CD4-positive, alpha-beta T cell (primary cell): Measurements from ENCODE around the gene DND1. TPM values are rescaled to one million over a fixed set of nuclear protein-coding genes. Genes with fewer than 3 reads are reported as not detected.

Experiments used
- ATAC-seq: fragments of 200-7000 bp; cut with Tn5 transposase; one replicate; pipeline ENCODE4 v1.10.0; 2022; ENCODE audit warnings: mild to moderate bottlenecking; ENCODE audit not compliant: poor library complexity
- CTCF ChIA-PET: fragments of 350-600 bp; sonication (Branson Sonifier 250); formaldehyde crosslinking; loops from one replicate; lab custom pipeline; 2021; ENCODE audit warnings: antibody characterized with exemption, inconsistent platforms; lab: Charles Lee
- POLR2A ChIA-PET: fragments of 350-600 bp; sonication (Branson Sonifier 250); formaldehyde crosslinking; loops from one replicate; lab custom pipeline; 2021; ENCODE audit warnings: antibody characterized with exemption, inconsistent platforms; lab: Charles Lee
- DNase-seq, 14 experiments: peaks; one replicate each; pipeline ENCODE4 v3.0.0-alpha.2; 2013 to 2020; ENCODE audit warnings: mixed read lengths in 2 of 14
- H3K27ac ChIP-seq, 2 donors: one replicate each; pipeline versions ENCODE4 v1.5.1 to v1.7.0; 2013; ENCODE audit warnings: low read length in 2 of 2, low read depth in 1 of 2, mild to moderate bottlenecking in 1 of 2
- H3K27me3 ChIP-seq, 2 experiments: 1 replicate in 1 of 2; 2 replicates in 1 of 2; pipeline versions ENCODE4 v1.6.1 to v1.7.0; 2013; ENCODE audit warnings: low read length in 2 of 2, control low read depth in 1 of 2, mild to moderate bottlenecking in 1 of 2, moderate library complexity in 1 of 2; ENCODE audit not compliant: insufficient read depth in 2 of 2, control insufficient read depth in 1 of 2
- H3K36me3 ChIP-seq: one replicate; pipeline ENCODE4 v1.6.1; 2013; ENCODE audit warnings: low read length, control low read depth; ENCODE audit not compliant: insufficient read depth
- H3K4me1 ChIP-seq: one replicate; pipeline ENCODE4 v1.6.1; 2013; ENCODE audit warnings: low read length, control low read depth; ENCODE audit not compliant: insufficient read depth
- H3K4me3 ChIP-seq: one replicate; pipeline ENCODE4 v1.5.1; 2013; ENCODE audit warnings: mild to moderate bottlenecking, low read length, moderate library complexity
- H3K9me3 ChIP-seq, 2 experiments: 1 replicate in 1 of 2; 2 replicates in 1 of 2; pipeline versions ENCODE4 v1.6.1 to v1.7.0; 2013; ENCODE audit warnings: low read length in 2 of 2, mild to moderate bottlenecking in 2 of 2, control low read depth in 1 of 2, moderate library complexity in 1 of 2; ENCODE audit not compliant: control insufficient read depth in 1 of 2, insufficient read depth in 1 of 2
- H3K27ac Mint-ChIP-seq: one replicate; pipeline ENCODE4 v1.8.0; 2020; ENCODE audit warnings: mixed read lengths
- H3K27me3 Mint-ChIP-seq: one replicate; pipeline ENCODE4 v1.8.0; 2021; ENCODE audit warnings: mixed read lengths
- H3K36me3 Mint-ChIP-seq: one replicate; pipeline ENCODE4 v1.8.0; 2021; ENCODE audit warnings: low read depth, mixed read lengths
- H3K4me1 Mint-ChIP-seq: one replicate; pipeline ENCODE4 v1.8.0; 2021; ENCODE audit warnings: low read depth, mixed read lengths
- H3K4me3 Mint-ChIP-seq: one replicate; pipeline ENCODE4 v1.8.0; 2020; ENCODE audit warnings: mild to moderate bottlenecking, mixed read lengths
- H3K9me3 Mint-ChIP-seq: one replicate; pipeline ENCODE4 v1.8.0; 2020; ENCODE audit warnings: mixed read lengths
- intact Hi-C, 2 experiments: fragments of 100-400 bp; cut with DNase I in 1 of 2; cut with micrococcal nuclease in 1 of 2; formaldehyde crosslinking; loops; one replicate each; pipeline versions ENCODE4 v1.15.1 to v1.9.0; 2023 to 2025; cut with DNase I, micrococcal nuclease
- total RNA-seq, 174 experiments: library from RNA in 2 of 174; stranded (reverse) in 2 of 174; gene quantifications; one replicate each; pipeline ENCODE4 v1.2.3 and lab custom pipeline; 2021 to 2026
- TF ChIP-seq, protein P1 (sequence below): fragments of 200-600 bp; IDR thresholded peaks from one replicate; pipeline ENCODE4 v1.8.0; 2022; ENCODE audit warnings: antibody characterized with exemption, mild to moderate bottlenecking

Gene DND1
- total RNA-seq, 2 experiments from 2014 or later = 1.9 to 2.1 TPM

GRCh38 chr5:140631831-140632365, 41.5 kb downstream of the DND1 start:
- Histone ChIP-seq H3K9me3 (peaks cover 0 to 3% of the 10 kb centered on the region in 2 experiments), H3K27me3 (no peaks in the 10 kb centered on the region), H3K4me1 (peaks cover 23% of the 10 kb centered on the region), H3K4me3 (peak overlapping the region; percentile 72), H3K36me3 (no peaks in the 10 kb centered on the region), H3K27ac (no peak overlapping the region)
- TF ChIP-seq, protein P1, sequence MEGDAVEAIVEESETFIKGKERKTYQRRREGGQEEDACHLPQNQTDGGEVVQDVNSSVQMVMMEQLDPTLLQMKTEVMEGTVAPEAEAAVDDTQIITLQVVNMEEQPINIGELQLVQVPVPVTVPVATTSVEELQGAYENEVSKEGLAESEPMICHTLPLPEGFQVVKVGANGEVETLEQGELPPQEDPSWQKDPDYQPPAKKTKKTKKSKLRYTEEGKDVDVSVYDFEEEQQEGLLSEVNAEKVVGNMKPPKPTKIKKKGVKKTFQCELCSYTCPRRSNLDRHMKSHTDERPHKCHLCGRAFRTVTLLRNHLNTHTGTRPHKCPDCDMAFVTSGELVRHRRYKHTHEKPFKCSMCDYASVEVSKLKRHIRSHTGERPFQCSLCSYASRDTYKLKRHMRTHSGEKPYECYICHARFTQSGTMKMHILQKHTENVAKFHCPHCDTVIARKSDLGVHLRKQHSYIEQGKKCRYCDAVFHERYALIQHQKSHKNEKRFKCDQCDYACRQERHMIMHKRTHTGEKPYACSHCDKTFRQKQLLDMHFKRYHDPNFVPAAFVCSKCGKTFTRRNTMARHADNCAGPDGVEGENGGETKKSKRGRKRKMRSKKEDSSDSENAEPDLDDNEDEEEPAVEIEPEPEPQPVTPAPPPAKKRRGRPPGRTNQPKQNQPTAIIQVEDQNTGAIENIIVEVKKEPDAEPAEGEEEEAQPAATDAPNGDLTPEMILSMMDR = no peak
- H3K4me1 Mint-ChIP-seq = peaks cover 24% of the 10 kb centered on the region
- ChIA-PET POLR2A (interaction anchor here (1.2 to 2.7 kb wide), 11 partner anchors 11 to 285 kb away, joined by 4 to 45 read pairs (median 5); partner anchors contain the start of genes ANKHD1, APBB3, EIF4EBP3 and HARS1), CTCF (interaction anchor here (1.0 to 1.9 kb wide), 2 partner anchors 16 to 78 kb away, joined by 3 to 5 read pairs; partner anchors contain the start of genes IK and NDUFA2)
- no peaks in the 10 kb centered on the region for H3K36me3 Mint-ChIP-seq
- H3K27ac Mint-ChIP-seq = peak overlapping the region; percentile 79
- intact Hi-C loops = loop anchor here in 1 of 2 experiments (2.0 to 10.0 kb wide), 2 partner anchors 259 to 527 kb away; no protein-coding TSS in a partner anchor
- ATAC-seq = peak; percentile 78
- H3K4me3 Mint-ChIP-seq = peak overlapping the region; percentile 91
- peak in 13 of 14 experiments; percentile 14 to 70 (median 31) for DNase-seq
- no peaks in the 10 kb centered on the region for H3K27me3 Mint-ChIP-seq
- H3K9me3 Mint-ChIP-seq = no peaks in the 10 kb centered on the region

GRCh38 chr5:140631036-140631417, 42.3 kb downstream of the DND1 start:
- H3K27ac Mint-ChIP-seq = no peak overlapping the region
- peaks cover 24% of the 10 kb centered on the region for H3K4me1 Mint-ChIP-seq
- no peaks in the 10 kb centered on the region for H3K36me3 Mint-ChIP-seq
- DNase-seq = peak in 2 of 14 experiments; percentile 46 to 57
- Histone ChIP-seq H3K4me3 (peak overlapping the region; percentile 72), H3K9me3 (peaks cover 0 to 3% of the 10 kb centered on the region in 2 experiments), H3K4me1 (peaks cover 23% of the 10 kb centered on the region), H3K36me3 (no peaks in the 10 kb centered on the region), H3K27me3 (no peaks in the 10 kb centered on the region), H3K27ac (no peak overlapping the region)
- peak overlapping the region; percentile 72 for H3K4me3 Mint-ChIP-seq
- ATAC-seq = no peak
- H3K27me3 Mint-ChIP-seq = no peaks in the 10 kb centered on the region
- intact Hi-C loops = loop anchor here in 1 of 2 experiments (10.0 kb wide), 1 partner anchor 526 kb away; no protein-coding TSS in a partner anchor
- ChIA-PET CTCF (interaction anchor here (1.5 to 1.9 kb wide), 2 partner anchors 13 to 17 kb away, joined by 3 to 5 read pairs; partner anchors contain the start of genes IK and NDUFA2), POLR2A (interaction anchor here (1.6 to 2.7 kb wide), 3 partner anchors 16 to 84 kb away, joined by 4 to 34 read pairs (median 7); partner anchors contain the start of genes EIF4EBP3, IK and NDUFA2)
- no peaks in the 10 kb centered on the region for H3K9me3 Mint-ChIP-seq
- TF ChIP-seq, protein P1 = no peak

- Histone ChIP-seq H3K36me3 (no peaks in the 10 kb centered on the region), H3K4me1 (peaks cover 23% of the 10 kb centered on the region), H3K27me3 (no peaks in the 10 kb centered on the region), H3K27ac (no peak overlapping the region), H3K4me3 (peak overlapping the region; percentile 72), H3K9me3 (peaks cover 0 to 3% of the 10 kb centered on the region in 2 experiments)
- H3K9me3 Mint-ChIP-seq = no peaks in the 10 kb centered on the region
- CTCF ChIA-PET = interaction anchor here (1.5 to 1.9 kb wide), 2 partner anchors 14 to 17 kb away, joined by 3 to 5 read pairs; partner anchors contain the start of genes IK and NDUFA2
- intact Hi-C loops = loop anchor here in 1 of 2 experiments (10.0 kb wide), 1 partner anchor 526 kb away; no protein-coding TSS in a partner anchor
- peak overlapping the region; percentile 72 for H3K4me3 Mint-ChIP-seq
- H3K27me3 Mint-ChIP-seq = no peaks in the 10 kb centered on the region
- POLR2A ChIA-PET = interaction anchor here (1.6 to 2.7 kb wide), 2 partner anchors 17 to 83 kb away, joined by 7 to 34 read pairs; partner anchors contain the start of genes EIF4EBP3, IK and NDUFA2
- DNase-seq (no peak), ATAC-seq (no peak)
- peaks cover 24% of the 10 kb centered on the region for H3K4me1 Mint-ChIP-seq
- no peak overlapping the region for H3K27ac Mint-ChIP-seq
- no peaks in the 10 kb centered on the region for H3K36me3 Mint-ChIP-seq
- TF ChIP-seq, protein P1 = no peak
These were observed 42.9 kb downstream of the DND1 start for GRCh38 chr5:140630292-140631035.
